NK-92 (cell line): ENCODE data around the gene SMAD3.
"Not testable (repeated sequence)": the region's sequence is repeated elsewhere in the genome, so short reads cannot be mapped to it uniquely, and the experiment has no call there.

Source experiments
- DNase-seq: peaks from one replicate; lab custom pipeline; 2025; ENCODE audit not compliant: unreplicated experiment; lab: John Stamatoyannopoulos, UW

The SMAD3 gene

DNA sequence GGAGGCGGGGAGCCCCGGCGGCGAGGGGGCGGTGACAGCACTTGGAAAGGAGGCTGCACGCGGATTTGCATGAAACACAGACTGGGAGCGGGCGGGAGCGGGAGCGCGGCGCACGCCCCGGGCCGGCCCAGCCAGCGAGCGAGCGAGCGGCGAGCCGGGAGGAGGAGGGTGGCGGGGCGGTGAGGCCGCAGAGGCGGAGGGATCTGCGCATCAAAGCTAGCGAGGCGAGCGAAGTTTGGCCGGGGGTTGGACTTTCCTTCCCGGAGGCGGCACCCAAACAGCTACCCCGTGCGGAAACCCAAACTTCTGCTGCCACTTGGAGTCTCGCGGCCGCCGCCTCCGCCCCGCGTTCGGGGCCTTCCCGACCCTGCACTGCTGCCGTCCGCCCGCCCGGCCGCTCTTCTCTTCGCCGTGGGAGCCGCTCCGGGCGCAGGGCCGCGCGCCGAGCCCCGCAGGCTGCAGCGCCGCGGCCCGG is at the start of gene SMAD3:
TSS of gene SMAD3 (plus strand) at position 72 of the 475 bp plus-strand sequence. CDS start 553 bp downstream, outside the sequence.
- DNase-seq, result no peak

GRCh38 chr15:67017311-67017710 is 48.1 kb upstream of the SMAD3 start:
- DNase-seq, result no peak

DNA sequence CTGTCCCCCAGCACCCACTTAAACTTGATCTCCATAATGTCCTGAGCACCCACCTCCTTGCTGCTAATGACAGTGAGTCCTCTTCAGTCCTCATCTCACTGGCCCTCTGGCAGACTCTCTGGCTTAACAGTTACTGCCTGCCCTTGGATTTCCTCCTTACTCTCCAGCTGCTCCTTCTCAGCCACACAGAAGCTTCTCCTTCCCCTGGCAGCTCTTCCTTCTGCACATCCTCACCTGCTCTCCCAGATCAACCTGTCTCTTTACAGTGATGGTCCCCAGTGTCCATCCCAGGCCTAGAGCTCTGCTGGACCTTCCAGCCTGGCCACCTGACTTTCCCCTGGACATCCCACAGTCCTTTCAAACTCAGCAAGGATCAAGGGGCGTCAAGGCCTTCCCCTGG is 47.4 kb upstream of the SMAD3 start:
- no peak for DNase-seq

- no peak for DNase-seq
These were observed 47.0 kb upstream of the SMAD3 start for GRCh38 chr15:67018441-67018840.

DNA sequence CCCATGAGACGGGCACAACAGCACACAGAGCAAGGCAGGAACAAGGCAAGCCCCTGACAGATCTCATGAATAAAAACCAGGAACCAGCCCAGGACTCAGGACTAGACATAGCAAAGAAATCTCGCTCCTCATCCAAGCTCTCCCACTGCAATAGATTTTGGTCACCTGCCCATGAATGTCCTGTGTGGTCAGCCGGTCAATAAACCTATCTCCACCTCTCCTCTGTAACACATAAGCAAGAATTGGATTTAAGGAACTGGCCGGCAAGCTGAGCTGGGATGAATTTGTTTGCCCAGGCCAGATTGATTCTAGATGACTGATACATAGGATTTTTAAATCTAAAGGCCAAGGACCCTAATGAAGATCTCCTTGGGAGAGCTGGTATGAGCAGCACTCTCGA is 46.3 kb upstream of the SMAD3 start:
- DNase-seq, result no peak

DNA sequence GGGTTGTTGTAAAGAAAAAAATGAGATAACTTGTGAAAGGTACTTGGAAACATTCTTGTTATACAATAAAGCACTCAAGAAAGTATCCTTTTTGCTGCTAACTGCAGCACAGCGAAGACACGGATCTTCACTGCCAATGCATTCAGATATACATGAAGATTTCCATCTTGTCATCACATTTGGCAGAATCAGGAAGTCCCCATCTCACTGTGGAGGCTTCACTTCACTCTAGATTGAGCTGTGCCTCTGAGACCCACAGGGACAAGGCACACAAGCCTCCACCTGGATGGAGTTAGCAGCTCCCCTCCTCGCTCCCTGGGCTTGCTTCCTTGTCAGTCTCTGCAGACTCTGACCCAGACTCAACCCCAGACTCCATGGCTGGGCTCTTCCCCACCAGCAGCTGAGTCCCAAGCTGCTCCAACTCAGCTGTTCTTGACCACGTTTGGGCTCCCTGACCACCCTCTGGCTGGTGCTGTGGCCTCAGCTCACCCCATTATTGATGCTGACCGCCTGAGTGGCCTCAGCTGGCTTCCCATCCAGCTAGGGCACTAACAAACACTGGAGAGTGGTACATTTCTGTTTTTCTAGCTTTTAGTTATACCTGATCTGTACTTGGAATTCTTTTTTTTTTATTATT is 45.4 kb upstream of the SMAD3 start:
- DNase-seq, result no peak

DNA sequence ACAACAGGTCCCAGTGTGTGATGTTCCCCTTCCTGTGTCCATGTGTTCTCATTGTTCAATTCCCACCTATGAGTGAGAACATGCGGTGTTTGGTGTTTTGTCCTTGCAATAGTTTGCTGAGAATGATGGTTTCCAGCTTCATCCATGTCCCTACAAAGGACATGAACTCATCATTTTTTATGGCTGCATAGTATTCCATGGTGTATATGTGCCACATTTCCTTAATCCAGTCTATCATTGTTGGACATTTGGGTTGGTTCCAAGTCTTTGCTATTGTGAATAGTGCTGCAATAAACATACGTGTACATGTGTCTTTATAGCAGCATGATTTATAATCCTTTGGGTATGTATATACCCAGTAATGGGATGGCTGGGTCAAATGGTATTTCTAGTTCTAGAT is 44.7 kb upstream of the SMAD3 start:
- DNase-seq, result not testable (repeated sequence)

- no peak for DNase-seq
These were observed 43.9 kb upstream of the SMAD3 start for GRCh38 chr15:67021455-67021854.

GRCh38 chr15:67022587-67023105 is 42.8 kb upstream of the SMAD3 start:
- DNase-seq, result no peak

DNA sequence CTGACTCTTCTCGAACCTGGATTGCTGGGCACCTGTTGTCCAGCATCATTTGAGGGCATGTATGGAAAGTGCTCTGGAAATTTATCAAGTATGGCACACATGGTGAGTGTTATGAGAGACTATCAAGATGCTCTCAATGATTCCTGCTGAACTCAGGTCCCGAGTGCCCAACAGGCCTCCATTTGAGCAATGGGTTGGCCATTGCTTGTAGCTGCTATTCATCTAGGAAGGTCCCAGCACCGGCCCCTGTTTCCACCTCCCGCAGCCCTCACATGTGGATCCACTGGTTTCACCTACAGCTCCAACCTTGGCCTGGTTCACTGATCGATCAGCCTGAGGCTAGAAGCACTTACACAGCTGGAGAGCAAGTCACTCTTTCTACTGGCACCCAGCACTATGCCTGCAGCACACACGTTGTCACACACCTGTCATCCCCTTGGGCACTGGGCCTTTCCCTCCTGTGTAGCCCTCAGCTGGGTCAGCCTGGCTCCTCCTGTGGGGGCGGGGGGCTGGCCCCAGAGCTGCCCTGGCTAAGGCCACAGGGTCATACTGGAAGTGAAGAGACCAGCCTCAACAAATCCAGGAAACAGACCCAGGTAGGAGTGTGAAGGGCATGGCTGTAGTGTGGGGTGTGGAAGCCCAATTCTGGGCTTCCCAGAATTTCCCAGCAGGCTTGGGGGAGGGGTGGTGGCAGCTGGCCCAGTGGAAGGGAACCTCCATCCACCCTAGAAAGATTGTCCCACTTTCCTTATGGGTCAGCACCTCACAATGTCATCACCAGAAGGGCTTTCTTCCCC is 41.7 kb upstream of the SMAD3 start:
- DNase-seq, result no peak

- DNase-seq, result no peak
These were observed 40.9 kb upstream of the SMAD3 start for GRCh38 chr15:67024314-67024997.

GRCh38 chr15:67024998-67025368 is 40.4 kb upstream of the SMAD3 start:
- no peak for DNase-seq

DNA sequence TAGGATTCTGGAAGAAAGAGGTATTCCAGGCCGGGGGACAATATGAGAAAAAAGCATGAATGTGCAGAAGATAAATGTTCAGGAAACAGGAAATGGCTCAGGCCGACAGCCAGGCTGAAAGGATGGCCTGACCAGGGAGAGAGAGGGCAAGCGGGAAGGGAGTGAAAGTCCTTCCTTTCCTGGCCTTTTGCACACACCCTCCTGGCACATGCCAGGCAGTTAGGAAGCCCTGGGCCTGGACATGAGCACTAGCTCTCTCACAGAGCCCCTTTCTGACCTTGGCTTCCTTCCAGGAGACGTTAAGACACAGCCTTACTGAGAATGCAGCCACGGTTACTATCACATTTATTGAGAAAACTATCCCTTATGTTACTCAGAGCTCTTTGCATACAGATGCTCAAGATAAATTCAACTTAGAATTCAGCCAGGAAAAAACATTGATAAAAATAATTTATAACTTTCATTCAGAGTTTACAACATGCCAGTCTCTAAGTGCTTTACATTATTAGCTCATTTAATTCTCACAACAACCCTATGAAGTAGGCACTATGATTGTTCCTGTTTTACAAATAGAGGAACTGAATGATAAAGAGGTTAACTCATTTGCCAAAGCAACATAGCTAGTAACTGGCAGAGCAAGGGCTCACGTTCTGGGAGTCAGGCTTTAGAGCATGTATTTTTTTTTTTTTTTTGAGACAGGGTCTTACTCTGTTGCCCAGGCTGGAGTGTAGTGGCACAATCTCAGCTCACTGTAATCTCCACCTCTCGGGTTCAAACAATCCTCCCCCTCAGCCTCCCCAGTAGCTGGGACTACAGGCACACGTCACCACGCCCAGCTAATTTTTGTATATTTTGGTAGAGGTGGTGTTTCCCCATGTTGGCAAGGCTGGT is 39.4 kb upstream of the SMAD3 start:
- DNase-seq, result no peak

DNA sequence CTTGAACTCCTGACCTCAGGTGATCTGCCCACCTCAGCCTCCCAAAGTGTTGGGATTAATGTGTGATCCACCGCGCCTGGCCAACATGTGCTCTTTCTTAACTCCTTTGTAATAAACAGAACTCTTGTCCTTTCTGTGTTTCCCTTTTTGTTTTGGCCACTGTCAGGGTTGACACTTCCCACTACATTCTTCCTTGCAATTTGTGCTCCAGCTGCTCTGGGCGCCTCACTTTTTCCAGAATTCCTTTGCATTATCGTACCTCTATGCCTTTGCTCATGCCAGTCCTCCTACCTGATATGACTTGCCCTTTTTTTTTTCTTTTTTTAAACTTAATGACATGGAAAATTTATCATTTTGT is 38.8 kb upstream of the SMAD3 start:
- no peak for DNase-seq

DNA sequence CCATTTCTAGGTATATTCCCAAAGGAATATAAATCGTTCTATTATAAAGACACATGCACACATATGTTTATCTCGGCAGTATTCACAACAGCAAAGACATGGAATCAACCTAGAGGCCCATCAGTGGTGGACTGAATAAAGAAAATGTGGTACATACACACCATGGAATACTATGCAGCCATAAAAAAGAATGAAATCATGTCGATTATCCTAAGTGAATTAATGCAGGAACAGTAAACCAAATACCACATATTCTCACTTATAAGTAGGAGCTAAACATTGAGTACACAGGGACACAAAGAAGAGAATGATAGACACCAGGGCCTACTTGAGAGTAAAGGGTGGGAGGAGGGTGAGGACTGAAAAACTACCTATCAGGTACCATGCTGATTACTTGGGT is 37.0 kb upstream of the SMAD3 start:
- DNase-seq, result not testable (repeated sequence)

DNA sequence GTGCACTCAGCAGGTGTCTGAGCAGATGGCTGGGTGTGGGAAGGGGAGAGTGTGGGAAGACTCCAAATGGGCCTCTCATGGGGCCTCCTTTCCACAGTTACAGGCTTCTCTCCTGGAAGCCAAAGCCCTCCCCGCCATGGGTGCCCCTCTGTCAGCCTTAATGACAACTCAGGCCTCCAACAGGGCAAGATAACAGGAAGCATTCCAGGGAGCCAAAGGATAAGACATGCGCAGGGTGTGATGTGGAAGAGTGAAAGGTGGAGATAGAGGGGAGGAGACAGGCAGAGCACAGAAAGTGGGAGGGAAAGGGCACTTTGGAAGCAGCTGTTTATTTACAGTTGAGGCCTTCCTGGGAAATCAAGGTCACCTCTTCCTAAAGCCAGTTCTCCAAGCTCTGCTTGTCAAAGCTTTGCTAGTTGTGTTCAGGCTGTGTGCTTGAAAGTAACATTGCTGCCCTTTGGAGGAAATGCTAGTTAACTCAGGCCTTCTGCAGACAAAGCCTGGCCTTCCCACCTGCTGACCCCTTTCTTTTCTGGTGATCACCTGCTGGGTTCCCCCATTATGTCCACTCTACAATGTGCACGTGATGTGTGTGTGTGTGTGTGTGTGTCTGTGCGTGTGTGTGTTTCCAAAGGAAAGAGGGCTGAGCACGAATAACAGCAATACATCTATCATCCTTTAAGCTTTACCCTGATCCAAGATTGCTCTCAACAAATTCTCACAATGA is 35.2 kb upstream of the SMAD3 start:
- no peak for DNase-seq

- DNase-seq, result no peak
These were observed 34.1 kb upstream of the SMAD3 start for GRCh38 chr15:67031331-67031730.

- DNase-seq, result no peak
These were observed 32.8 kb upstream of the SMAD3 start for GRCh38 chr15:67032608-67033007.

- no peak for DNase-seq
These were observed 32.4 kb upstream of the SMAD3 start for GRCh38 chr15:67033012-67033411.

GRCh38 chr15:67033571-67034044 is 31.8 kb upstream of the SMAD3 start:
- DNase-seq, result no peak
